ENCODE results near the gene JMJD4. TPM values are rescaled to one million over a fixed set of nuclear protein-coding genes. Genes with fewer than 3 reads are reported as not detected.

The JMJD4 gene
- polyA plus RNA-seq, 1 experiment, result 20.5 TPM

GRCh38 chr1:227749225-227749624 is 14.1 kb upstream of the JMJD4 start:
- Histone ChIP-seq H3K36me3 (ENCODE audit: control insufficient read depth, insufficient read depth, low read length) (peaks cover 12% of the 10 kb centered on the region), H3K27me3 (ENCODE audit: control insufficient read depth, insufficient read depth, low read length) (no peaks in the 10 kb centered on the region), H3K4me3 (ENCODE audit: low read depth, low read length) (no peak overlapping the region)
- DNase-seq (ENCODE audit: low read depth), result no peak
- TF ChIP-seq, protein P1, sequence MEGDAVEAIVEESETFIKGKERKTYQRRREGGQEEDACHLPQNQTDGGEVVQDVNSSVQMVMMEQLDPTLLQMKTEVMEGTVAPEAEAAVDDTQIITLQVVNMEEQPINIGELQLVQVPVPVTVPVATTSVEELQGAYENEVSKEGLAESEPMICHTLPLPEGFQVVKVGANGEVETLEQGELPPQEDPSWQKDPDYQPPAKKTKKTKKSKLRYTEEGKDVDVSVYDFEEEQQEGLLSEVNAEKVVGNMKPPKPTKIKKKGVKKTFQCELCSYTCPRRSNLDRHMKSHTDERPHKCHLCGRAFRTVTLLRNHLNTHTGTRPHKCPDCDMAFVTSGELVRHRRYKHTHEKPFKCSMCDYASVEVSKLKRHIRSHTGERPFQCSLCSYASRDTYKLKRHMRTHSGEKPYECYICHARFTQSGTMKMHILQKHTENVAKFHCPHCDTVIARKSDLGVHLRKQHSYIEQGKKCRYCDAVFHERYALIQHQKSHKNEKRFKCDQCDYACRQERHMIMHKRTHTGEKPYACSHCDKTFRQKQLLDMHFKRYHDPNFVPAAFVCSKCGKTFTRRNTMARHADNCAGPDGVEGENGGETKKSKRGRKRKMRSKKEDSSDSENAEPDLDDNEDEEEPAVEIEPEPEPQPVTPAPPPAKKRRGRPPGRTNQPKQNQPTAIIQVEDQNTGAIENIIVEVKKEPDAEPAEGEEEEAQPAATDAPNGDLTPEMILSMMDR (IDR thresholded peaks at IDR 0.05; ENCODE audit: insufficient read depth, low read depth, low read length), result no peak
- CTCF ChIA-PET, result interaction anchor here (0.6 to 1.1 kb wide), 3 partner anchors 9 to 19 kb away, joined by 3 to 4 read pairs (median 4); no protein-coding TSS in a partner anchor
- POLR2A ChIA-PET, result no interaction called here

GRCh38 chr1:227748496-227749182 is 13.5 kb upstream of the JMJD4 start:
- H3K27me3 ChIP-seq (ENCODE audit: control insufficient read depth, insufficient read depth, low read length), result no peaks in the 10 kb centered on the region
- H3K36me3 ChIP-seq (ENCODE audit: control insufficient read depth, insufficient read depth, low read length), result peaks cover 12% of the 10 kb centered on the region
- ChIA-PET POLR2A (no interaction called here), CTCF (interaction anchor here (0.6 kb wide), 1 partner anchor 18 kb away, joined by 4 read pairs; no protein-coding TSS in a partner anchor)
- TF ChIP-seq, protein P1 (IDR thresholded peaks at IDR 0.05; ENCODE audit: insufficient read depth, low read depth, low read length), result no peak
- no peak for DNase-seq (ENCODE audit: low read depth)
- H3K4me3 ChIP-seq (ENCODE audit: low read depth, low read length), result no peak overlapping the region

GRCh38 chr1:227747948-227748495 is 12.9 kb upstream of the JMJD4 start:
- no peak for DNase-seq (ENCODE audit: low read depth)
- Histone ChIP-seq H3K4me3 (ENCODE audit: low read depth, low read length) (no peak overlapping the region), H3K27me3 (ENCODE audit: control insufficient read depth, insufficient read depth, low read length) (no peaks in the 10 kb centered on the region), H3K36me3 (ENCODE audit: control insufficient read depth, insufficient read depth, low read length) (peaks cover 13% of the 10 kb centered on the region)
- TF ChIP-seq, protein P1 (IDR thresholded peaks at IDR 0.05; ENCODE audit: insufficient read depth, low read depth, low read length), result no peak
- CTCF ChIA-PET, result no interaction called here
- POLR2A ChIA-PET, result no interaction called here

DNA sequence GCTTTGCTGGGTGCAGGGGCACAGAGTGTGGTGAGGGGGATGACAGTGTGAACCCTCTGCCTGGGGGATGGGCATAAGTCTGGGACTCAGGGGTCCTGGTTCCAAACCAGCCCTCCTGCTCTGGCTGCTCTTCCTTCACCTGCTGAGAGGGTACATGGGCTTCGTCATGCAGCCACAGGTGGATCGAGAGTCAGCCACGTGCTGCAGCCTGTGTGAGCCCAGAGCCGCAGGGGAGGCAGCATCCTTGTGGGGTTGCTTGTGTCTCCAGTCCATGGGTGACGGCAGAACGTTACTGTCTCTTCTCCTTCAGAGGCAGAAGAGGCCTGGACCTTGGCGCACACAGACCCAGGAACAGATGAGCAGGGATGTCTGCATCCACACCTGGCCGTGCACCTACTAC is 12.3 kb upstream of the JMJD4 start:
- Histone ChIP-seq H3K4me3 (ENCODE audit: low read depth, low read length) (no peak overlapping the region), H3K36me3 (ENCODE audit: control insufficient read depth, insufficient read depth, low read length) (peaks cover 13% of the 10 kb centered on the region), H3K27me3 (ENCODE audit: control insufficient read depth, insufficient read depth, low read length) (no peaks in the 10 kb centered on the region)
- ChIA-PET CTCF (no interaction called here), POLR2A (no interaction called here)
- no peak for DNase-seq (ENCODE audit: low read depth)
- TF ChIP-seq, protein P1 (IDR thresholded peaks at IDR 0.05; ENCODE audit: insufficient read depth, low read depth, low read length), result no peak

- CTCF ChIA-PET, result interaction anchor here (1.1 kb wide), 1 partner anchor 380 kb away, joined by 3 read pairs; no protein-coding TSS in a partner anchor
Observed at GRCh38 chr1:227746676-227747075, 11.6 kb upstream of the JMJD4 start.

More at GRCh38 chr1:227746676-227747075, 11.6 kb upstream of the JMJD4 start:
- peaks cover 13% of the 10 kb centered on the region for H3K36me3 ChIP-seq (ENCODE audit: control insufficient read depth, insufficient read depth, low read length)
- H3K27me3 ChIP-seq (ENCODE audit: control insufficient read depth, insufficient read depth, low read length), result no peaks in the 10 kb centered on the region
- POLR2A ChIA-PET, result no interaction called here
- TF ChIP-seq, protein P1 (IDR thresholded peaks at IDR 0.05; ENCODE audit: insufficient read depth, low read depth, low read length), result no peak
- DNase-seq (ENCODE audit: low read depth), result no peak
- no peak overlapping the region for H3K4me3 ChIP-seq (ENCODE audit: low read depth, low read length)

Data from BJ (cell line).